ENCODE data around the gene STK11.

DNA sequence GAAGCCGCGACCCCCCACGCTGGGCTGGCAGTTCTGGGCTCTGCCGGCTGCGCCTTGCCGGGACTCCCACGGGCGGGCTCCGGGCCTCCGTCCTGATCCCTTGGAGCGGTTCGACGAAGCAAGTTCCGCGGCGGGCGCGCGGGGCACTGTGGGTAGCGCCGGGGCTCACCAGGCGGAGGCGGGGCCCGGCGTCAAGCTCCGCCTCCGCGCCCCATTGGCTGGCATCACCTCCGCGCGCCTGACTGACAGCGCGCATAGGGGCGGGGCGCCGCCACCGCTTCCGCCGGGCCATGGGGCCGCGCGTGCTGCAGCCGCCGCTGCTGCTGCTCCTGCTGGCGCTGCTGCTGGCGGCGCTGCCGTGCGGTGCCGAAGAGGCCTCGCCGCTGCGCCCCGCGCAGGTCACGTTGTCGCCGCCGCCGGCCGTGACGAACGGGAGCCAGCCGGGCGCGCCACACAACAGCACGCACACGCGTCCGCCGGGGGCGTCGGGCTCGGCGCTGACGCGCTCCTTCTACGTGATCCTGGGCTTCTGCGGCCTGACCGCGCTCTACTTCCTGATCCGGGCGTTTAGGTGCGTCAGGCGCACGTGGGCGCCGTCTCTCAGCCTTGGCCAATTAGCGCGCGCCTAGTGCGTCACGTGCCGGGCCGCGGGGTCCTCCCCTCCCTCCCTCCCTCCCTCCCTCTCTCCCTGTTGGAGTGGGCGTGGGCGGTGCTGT is 69.8 kb downstream of the STK11 start, which contains the start of gene FAM174C:
- no peak for TF ChIP-seq RCOR1 (IDR thresholded peaks at IDR 0.05; ENCODE audit: low read depth, low read length)
- TF ChIP-seq, protein P1, sequence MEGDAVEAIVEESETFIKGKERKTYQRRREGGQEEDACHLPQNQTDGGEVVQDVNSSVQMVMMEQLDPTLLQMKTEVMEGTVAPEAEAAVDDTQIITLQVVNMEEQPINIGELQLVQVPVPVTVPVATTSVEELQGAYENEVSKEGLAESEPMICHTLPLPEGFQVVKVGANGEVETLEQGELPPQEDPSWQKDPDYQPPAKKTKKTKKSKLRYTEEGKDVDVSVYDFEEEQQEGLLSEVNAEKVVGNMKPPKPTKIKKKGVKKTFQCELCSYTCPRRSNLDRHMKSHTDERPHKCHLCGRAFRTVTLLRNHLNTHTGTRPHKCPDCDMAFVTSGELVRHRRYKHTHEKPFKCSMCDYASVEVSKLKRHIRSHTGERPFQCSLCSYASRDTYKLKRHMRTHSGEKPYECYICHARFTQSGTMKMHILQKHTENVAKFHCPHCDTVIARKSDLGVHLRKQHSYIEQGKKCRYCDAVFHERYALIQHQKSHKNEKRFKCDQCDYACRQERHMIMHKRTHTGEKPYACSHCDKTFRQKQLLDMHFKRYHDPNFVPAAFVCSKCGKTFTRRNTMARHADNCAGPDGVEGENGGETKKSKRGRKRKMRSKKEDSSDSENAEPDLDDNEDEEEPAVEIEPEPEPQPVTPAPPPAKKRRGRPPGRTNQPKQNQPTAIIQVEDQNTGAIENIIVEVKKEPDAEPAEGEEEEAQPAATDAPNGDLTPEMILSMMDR (IDR thresholded peaks at IDR 0.05): no peak
- TF ChIP-seq, protein P2, sequence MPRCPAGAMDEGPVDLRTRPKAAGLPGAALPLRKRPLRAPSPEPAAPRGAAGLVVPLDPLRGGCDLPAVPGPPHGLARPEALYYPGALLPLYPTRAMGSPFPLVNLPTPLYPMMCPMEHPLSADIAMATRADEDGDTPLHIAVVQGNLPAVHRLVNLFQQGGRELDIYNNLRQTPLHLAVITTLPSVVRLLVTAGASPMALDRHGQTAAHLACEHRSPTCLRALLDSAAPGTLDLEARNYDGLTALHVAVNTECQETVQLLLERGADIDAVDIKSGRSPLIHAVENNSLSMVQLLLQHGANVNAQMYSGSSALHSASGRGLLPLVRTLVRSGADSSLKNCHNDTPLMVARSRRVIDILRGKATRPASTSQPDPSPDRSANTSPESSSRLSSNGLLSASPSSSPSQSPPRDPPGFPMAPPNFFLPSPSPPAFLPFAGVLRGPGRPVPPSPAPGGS (IDR thresholded peaks at IDR 0.05): peak; percentile 86; the same call in 2 of the 3 replicates
- peak; percentile 98 to 99 for TF ChIP-seq JUN (IDR thresholded peaks at IDR 0.05)
- no peak for TF ChIP-seq ESRRA (IDR thresholded peaks at IDR 0.05; ENCODE audit: borderline replicate concordance, low read length)
- TF ChIP-seq, protein P3, sequence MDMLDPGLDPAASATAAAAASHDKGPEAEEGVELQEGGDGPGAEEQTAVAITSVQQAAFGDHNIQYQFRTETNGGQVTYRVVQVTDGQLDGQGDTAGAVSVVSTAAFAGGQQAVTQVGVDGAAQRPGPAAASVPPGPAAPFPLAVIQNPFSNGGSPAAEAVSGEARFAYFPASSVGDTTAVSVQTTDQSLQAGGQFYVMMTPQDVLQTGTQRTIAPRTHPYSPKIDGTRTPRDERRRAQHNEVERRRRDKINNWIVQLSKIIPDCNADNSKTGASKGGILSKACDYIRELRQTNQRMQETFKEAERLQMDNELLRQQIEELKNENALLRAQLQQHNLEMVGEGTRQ (IDR thresholded peaks at IDR 0.05): peak; percentile 99
- peak; percentile 85 for TF ChIP-seq POLR2A (IDR thresholded peaks at IDR 0.05; ENCODE audit: low read length)
- TF ChIP-seq, protein P4, sequence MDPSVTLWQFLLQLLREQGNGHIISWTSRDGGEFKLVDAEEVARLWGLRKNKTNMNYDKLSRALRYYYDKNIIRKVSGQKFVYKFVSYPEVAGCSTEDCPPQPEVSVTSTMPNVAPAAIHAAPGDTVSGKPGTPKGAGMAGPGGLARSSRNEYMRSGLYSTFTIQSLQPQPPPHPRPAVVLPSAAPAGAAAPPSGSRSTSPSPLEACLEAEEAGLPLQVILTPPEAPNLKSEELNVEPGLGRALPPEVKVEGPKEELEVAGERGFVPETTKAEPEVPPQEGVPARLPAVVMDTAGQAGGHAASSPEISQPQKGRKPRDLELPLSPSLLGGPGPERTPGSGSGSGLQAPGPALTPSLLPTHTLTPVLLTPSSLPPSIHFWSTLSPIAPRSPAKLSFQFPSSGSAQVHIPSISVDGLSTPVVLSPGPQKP (IDR thresholded peaks at IDR 0.05; ENCODE audit: low read depth, low read length): no peak
